Parathyroid adenoma (tissue), 2 donors: ENCODE results near the gene NPTXR.

ENCODE experiments used
- H2AFZ ChIP-seq: fragments of 300-600 bp; sonication (generic); one replicate; pipeline ENCODE4 v1.7.0; 2017; ENCODE audit warnings: antibody characterized with exemption, mild to moderate bottlenecking
- H3K27ac ChIP-seq: fragments of 300-600 bp; sonication (generic); one replicate; pipeline ENCODE4 v1.7.0; 2017
- H3K27me3 ChIP-seq: fragments of 300-600 bp; sonication (generic); one replicate; pipeline ENCODE4 v1.7.0; 2017; ENCODE audit warnings: low read length; ENCODE audit not compliant: control insufficient read depth, insufficient read depth
- H3K36me3 ChIP-seq: fragments of 300-600 bp; sonication (generic); one replicate; pipeline ENCODE4 v1.7.0; 2017; ENCODE audit warnings: low read length; ENCODE audit not compliant: control insufficient read depth, insufficient read depth
- H3K4me1 ChIP-seq: fragments of 300-600 bp; sonication (generic); one replicate; pipeline ENCODE4 v1.7.0; 2017; ENCODE audit warnings: control low read depth
- H3K4me2 ChIP-seq: fragments of 300-600 bp; sonication (generic); one replicate; pipeline ENCODE4 v1.7.0; 2017; ENCODE audit warnings: low read length
- H3K4me3 ChIP-seq: fragments of 300-600 bp; sonication (generic); one replicate; pipeline ENCODE4 v1.7.0; 2017; ENCODE audit warnings: low read depth, low read length
- H3K79me2 ChIP-seq: fragments of 300-600 bp; sonication (generic); one replicate; pipeline ENCODE4 v1.7.0; 2017; ENCODE audit warnings: control low read depth
- H3K9ac ChIP-seq: fragments of 300-600 bp; sonication (generic); one replicate; pipeline ENCODE4 v1.7.0; 2017; ENCODE audit warnings: mild to moderate bottlenecking
- H3K9me3 ChIP-seq: fragments of 300-600 bp; sonication (generic); one replicate; pipeline ENCODE4 v1.7.0; 2017; ENCODE audit warnings: low read length; ENCODE audit not compliant: control insufficient read depth
- CTCF ChIP-seq: fragments of 300-600 bp; sonication (generic); IDR thresholded peaks from one replicate; pipeline ENCODE4 v1.7.0; 2017; ENCODE audit warnings: antibody characterized with exemption, mild to moderate bottlenecking
- donor health status: primary hyperparathyroidism.

Gene NPTXR

GRCh38 chr22:38843657-38844314 is at the start of gene NPTXR:
NPTXR (minus strand) TSS chr22:38844028.
- H3K27me3 ChIP-seq = no peaks in the 10 kb centered on the region

GRCh38 chr22:38891256-38891655 is 47.4 kb upstream of the NPTXR start:
- Histone ChIP-seq H2AFZ (no peak overlapping the region), H3K4me2 (no peak overlapping the region), H3K27ac (no peak overlapping the region), H3K4me3 (no peak overlapping the region), H3K79me2 (no peaks in the 10 kb centered on the region), H3K9me3 (no peaks in the 10 kb centered on the region), H3K9ac (no peak overlapping the region), H3K4me1 (no peaks in the 10 kb centered on the region), H3K36me3 (no peaks in the 10 kb centered on the region), H3K27me3 (no peaks in the 10 kb centered on the region)
- no peak for TF ChIP-seq CTCF

More at GRCh38 chr22:38843657-38844314, at the start of gene NPTXR:
- Histone ChIP-seq H3K9me3 (no peaks in the 10 kb centered on the region), H3K9ac (no peak within 1 kb of the TSS), H2AFZ (peak within 1 kb of the TSS; percentile 65), H3K79me2 (no peaks in the 10 kb centered on the region), H3K4me2 (peak within 1 kb of the TSS; percentile 69), H3K27ac (no peak within 1 kb of the TSS), H3K36me3 (no peaks in the 10 kb centered on the region), H3K4me3 (peak within 1 kb of the TSS; percentile 34), H3K4me1 (no peaks in the 10 kb centered on the region)
- no peak for TF ChIP-seq CTCF

- no peak overlapping the region for H3K27ac ChIP-seq
- no peak overlapping the region for H3K4me3 ChIP-seq
- no peak for TF ChIP-seq CTCF
- no peak overlapping the region for H3K9ac ChIP-seq
- no peak overlapping the region for H3K4me2 ChIP-seq
- no peak overlapping the region for H2AFZ ChIP-seq
- no peaks in the 10 kb centered on the region for H3K27me3 ChIP-seq
- no peaks in the 10 kb centered on the region for H3K9me3 ChIP-seq
- H3K79me2 ChIP-seq = no peaks in the 10 kb centered on the region
- H3K36me3 ChIP-seq = no peaks in the 10 kb centered on the region
- H3K4me1 ChIP-seq = no peaks in the 10 kb centered on the region
Measured at GRCh38 chr22:38890377-38890776, 46.5 kb upstream of the NPTXR start.

GRCh38 chr22:38886333-38886732 is 42.5 kb upstream of the NPTXR start:
- TF ChIP-seq CTCF = no peak
- no peak overlapping the region for H3K4me3 ChIP-seq

GRCh38 chr22:38882972-38883622 is 39.3 kb upstream of the NPTXR start:
- H3K4me1 ChIP-seq = peaks cover 15% of the 10 kb centered on the region
- peak overlapping the region; percentile 95 for H3K27ac ChIP-seq
- no peak overlapping the region for H3K4me3 ChIP-seq
- no peaks in the 10 kb centered on the region for H3K79me2 ChIP-seq
- H3K27me3 ChIP-seq = no peaks in the 10 kb centered on the region
- H2AFZ ChIP-seq = peak overlapping the region; percentile 83
- no peaks in the 10 kb centered on the region for H3K36me3 ChIP-seq
- no peak overlapping the region for H3K9ac ChIP-seq
- H3K4me2 ChIP-seq = no peak overlapping the region
- TF ChIP-seq CTCF = no peak
- H3K9me3 ChIP-seq = no peaks in the 10 kb centered on the region

More at GRCh38 chr22:38886333-38886732, 42.5 kb upstream of the NPTXR start:
- peaks cover 15% of the 10 kb centered on the region for H3K4me1 ChIP-seq
- no peak overlapping the region for H3K9ac ChIP-seq
- H3K9me3 ChIP-seq = no peaks in the 10 kb centered on the region
- no peak overlapping the region for H3K27ac ChIP-seq
- no peak overlapping the region for H2AFZ ChIP-seq
- no peaks in the 10 kb centered on the region for H3K79me2 ChIP-seq
- H3K4me2 ChIP-seq = no peak overlapping the region
- H3K27me3 ChIP-seq = no peaks in the 10 kb centered on the region
- H3K36me3 ChIP-seq = no peaks in the 10 kb centered on the region
